ENCODE results near the gene WHRN. TPM values are rescaled to one million over a fixed set of nuclear protein-coding genes. Genes with fewer than 3 reads are reported as not detected.

The WHRN gene
- total and polyA plus RNA-seq, 2 donors (not counting 1 experiment from before 2014, with no cell fraction given), result 19.4 to 95.7 TPM

GRCh38 chr9:114409103-114409780 is 96.0 kb downstream of the WHRN start:
- no peak overlapping the region for H3K4me2 ChIP-seq (replicated peaks; ENCODE audit: low read depth, low read length, poor library complexity, severe bottlenecking)
- no peak overlapping the region for H3K4me3 ChIP-seq (ENCODE audit: control extremely low read depth in 1 of 5, extremely low read depth in 1 of 5, insufficient read depth in 1 of 5, low read depth in 2 of 5, low read length in 4 of 5)
- intact Hi-C loops (cut with micrococcal nuclease), result loop anchor here (10.0 kb wide), 1 partner anchor 326 kb away; no protein-coding TSS in a partner anchor
- no peak overlapping the region for H3K27ac ChIP-seq (ENCODE audit: low read length in 2 of 2)
- no peaks in the 10 kb centered on the region for H3K9me3 ChIP-seq (ENCODE audit: control extremely low read depth in 1 of 3, control insufficient read depth in 2 of 3, insufficient read depth in 1 of 3, low read length in 2 of 3)
- no peak overlapping the region for H2AFZ ChIP-seq (ENCODE audit: insufficient read depth, low read depth, low read length, poor library complexity, severe bottlenecking)
- H3K79me2 ChIP-seq (ENCODE audit: control insufficient read depth, insufficient read depth, low read length), result no peaks in the 10 kb centered on the region
- no peaks in the 10 kb centered on the region for H3K27me3 ChIP-seq (replicated peaks in 1 of 4; ENCODE audit: control extremely low read depth in 1 of 4, control insufficient read depth in 3 of 4, insufficient read depth in 4 of 4, low read length in 3 of 4)
- H4K20me1 ChIP-seq (ENCODE audit: control insufficient read depth, insufficient read depth, low read length, poor library complexity, severe bottlenecking), result no peaks in the 10 kb centered on the region
- H3K27ac Mint-ChIP-seq, result no peak overlapping the region
- POLR2A ChIA-PET, result no interaction called here
- peaks cover 4% of the 10 kb centered on the region for H3K4me1 Mint-ChIP-seq
- ATAC-seq (ENCODE audit: low read depth) (no peak), DNase-seq (no peak)
- 78% methylated on average over 10 of the region's 11 CpGs for WGBS (ENCODE audit: insufficient coverage)
- no peaks in the 10 kb centered on the region for H3K36me3 ChIP-seq (replicated peaks in 1 of 2; ENCODE audit: control extremely low read depth in 1 of 2, control insufficient read depth in 1 of 2, extremely low read depth in 1 of 2, insufficient read depth in 2 of 2, low read length in 1 of 2)
- H3K9me3 Mint-ChIP-seq (ENCODE audit: insufficient read depth), result no peaks in the 10 kb centered on the region
- no peak for TF ChIP-seq CTCF (IDR thresholded peaks at IDR 0.05)
- no peak for TF ChIP-seq EZH2 (IDR thresholded peaks at IDR 0.05; ENCODE audit: borderline replicate concordance, insufficient read depth, low read depth, low read length, poor library complexity, severe bottlenecking)
- H3K9ac ChIP-seq (ENCODE audit: low read length), result no peak overlapping the region
- CTCF ChIA-PET, result interaction anchor here (1.0 to 8.9 kb wide), 9 partner anchors 8 to 603 kb away, joined by 3 to 144 read pairs (median 3); no protein-coding TSS in a partner anchor
- H3K27me3 Mint-ChIP-seq, result no peaks in the 10 kb centered on the region
- H3K4me1 ChIP-seq (ENCODE audit: control insufficient read depth in 2 of 2, insufficient read depth in 2 of 2, low read length in 2 of 2), result peaks cover 8 to 9% of the 10 kb centered on the region in 2 donors
- H3K4me3 Mint-ChIP-seq, result no peak overlapping the region

GRCh38 chr9:114408645-114409044 is 96.6 kb downstream of the WHRN start:
- intact Hi-C loops (cut with micrococcal nuclease), result loop anchor here (10.0 kb wide), 1 partner anchor 326 kb away; no protein-coding TSS in a partner anchor

More at GRCh38 chr9:114408645-114409044, 96.6 kb downstream of the WHRN start:
- ATAC-seq (ENCODE audit: low read depth), result no peak
- no peak overlapping the region for H3K27ac Mint-ChIP-seq
- H3K4me1 Mint-ChIP-seq, result peaks cover 4% of the 10 kb centered on the region
- ChIA-PET CTCF (interaction anchor here (1.0 to 8.9 kb wide), 8 partner anchors 9 to 604 kb away, joined by 3 to 144 read pairs (median 4); no protein-coding TSS in a partner anchor), POLR2A (no interaction called here)
- no peak for TF ChIP-seq EZH2 (IDR thresholded peaks at IDR 0.05; ENCODE audit: borderline replicate concordance, insufficient read depth, low read depth, low read length, poor library complexity, severe bottlenecking)
- H3K4me3 Mint-ChIP-seq, result no peak overlapping the region
- H3K9me3 Mint-ChIP-seq (ENCODE audit: insufficient read depth), result no peaks in the 10 kb centered on the region
- DNase-seq, result no peak
- no peaks in the 10 kb centered on the region for H3K27me3 ChIP-seq (replicated peaks in 1 of 4; ENCODE audit: control extremely low read depth in 1 of 4, control insufficient read depth in 3 of 4, insufficient read depth in 4 of 4, low read length in 3 of 4)
- no peaks in the 10 kb centered on the region for H3K36me3 ChIP-seq (replicated peaks in 1 of 2; ENCODE audit: control extremely low read depth in 1 of 2, control insufficient read depth in 1 of 2, extremely low read depth in 1 of 2, insufficient read depth in 2 of 2, low read length in 1 of 2)
- H4K20me1 ChIP-seq (ENCODE audit: control insufficient read depth, insufficient read depth, low read length, poor library complexity, severe bottlenecking), result no peaks in the 10 kb centered on the region
- H3K27me3 Mint-ChIP-seq, result no peaks in the 10 kb centered on the region
- no peak overlapping the region for H3K4me2 ChIP-seq (replicated peaks; ENCODE audit: low read depth, low read length, poor library complexity, severe bottlenecking)
- H3K4me1 ChIP-seq (ENCODE audit: control insufficient read depth in 2 of 2, insufficient read depth in 2 of 2, low read length in 2 of 2), result peaks cover 8 to 9% of the 10 kb centered on the region in 2 donors
- 100% methylated on average over 3 of the region's 7 CpGs for WGBS (ENCODE audit: insufficient coverage)
- no peaks in the 10 kb centered on the region for H3K79me2 ChIP-seq (ENCODE audit: control insufficient read depth, insufficient read depth, low read length)
- no peak overlapping the region for H2AFZ ChIP-seq (ENCODE audit: insufficient read depth, low read depth, low read length, poor library complexity, severe bottlenecking)
- no peaks in the 10 kb centered on the region for H3K9me3 ChIP-seq (ENCODE audit: control extremely low read depth in 1 of 3, control insufficient read depth in 2 of 3, insufficient read depth in 1 of 3, low read length in 2 of 3)
- H3K4me3 ChIP-seq (ENCODE audit: control extremely low read depth in 1 of 5, extremely low read depth in 1 of 5, insufficient read depth in 1 of 5, low read depth in 2 of 5, low read length in 4 of 5), result no peak overlapping the region
- H3K27ac ChIP-seq (ENCODE audit: low read length in 2 of 2), result no peak overlapping the region
- no peak overlapping the region for H3K9ac ChIP-seq (ENCODE audit: low read length)
